NCI-H526 (cell line): ENCODE measurements around the gene FGF10.

Source experiments
- DNase-seq, 2 experiments: peaks; one replicate each; lab custom pipeline; 2025; lab: John Stamatoyannopoulos, UW

FGF10 gene

DNA sequence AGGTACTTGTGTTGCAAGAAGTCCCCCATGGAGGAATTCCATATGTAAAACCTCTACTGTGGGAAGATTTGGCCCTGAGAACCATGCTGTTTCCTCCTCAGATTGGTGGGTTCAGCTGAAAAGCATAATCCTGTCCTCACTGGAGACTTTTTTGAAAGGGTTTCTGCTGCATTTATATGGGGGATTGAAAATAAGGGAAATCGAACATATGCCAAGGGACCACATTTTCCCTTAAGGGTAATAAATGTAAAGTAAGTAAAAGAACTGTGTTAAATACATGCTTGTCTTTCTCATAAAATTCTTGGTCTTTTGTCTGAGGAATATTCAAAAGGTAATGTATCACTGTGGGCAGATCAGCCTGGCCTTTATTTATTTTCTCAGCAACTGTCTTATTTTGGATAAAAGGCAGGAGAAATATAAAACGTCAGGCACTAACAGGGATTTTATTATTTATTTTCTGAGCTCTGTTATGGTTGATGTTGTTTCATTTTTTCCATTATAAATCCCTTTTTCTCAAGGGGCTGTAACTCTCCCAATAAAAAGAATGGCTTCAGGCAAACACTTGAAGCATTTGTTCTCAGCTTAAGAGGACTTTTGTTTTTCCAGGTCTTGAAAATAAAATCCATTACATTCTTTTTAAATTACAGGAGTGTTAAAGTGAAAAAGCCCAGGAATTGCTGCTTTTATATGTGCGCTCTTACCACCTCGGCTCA is 131.4 kb downstream of the FGF10 start:
- DNase-seq, result no peak

DNA sequence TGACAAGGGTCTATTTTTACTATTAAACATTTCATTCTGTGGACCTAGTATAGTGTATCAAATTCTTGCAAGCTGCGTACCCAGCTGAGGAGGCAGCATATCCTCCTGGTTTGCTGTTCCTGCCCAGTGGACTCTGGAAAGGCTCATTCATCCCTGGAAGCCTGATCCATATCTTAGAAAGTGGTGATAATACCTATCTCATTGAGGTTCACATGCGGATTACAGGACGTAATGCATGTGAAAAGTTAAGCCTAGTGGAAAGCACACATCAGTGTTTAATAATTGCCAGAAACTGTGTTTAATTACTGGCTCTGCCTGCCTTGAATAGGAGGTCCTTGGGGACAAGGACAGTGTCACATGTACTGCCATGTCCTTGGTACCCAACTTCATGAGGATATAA is 132.0 kb downstream of the FGF10 start:
- DNase-seq, result no peak
